Stimulated activated naive B cell treated with anti-CD40 and anti-IgM and Interleukin-4, amounts not matched to agents 10 μg/mL and 1 μg/mL and 100 μg/mL, for 72 hours (primary cell): Measurements from ENCODE around the gene C3orf38.
A peak's percentile ranks its signal among the peaks of the same experiment; 100 is the strongest.
"Not testable (repeated sequence)": the region's sequence is repeated elsewhere in the genome, so short reads cannot be mapped to it uniquely, and the experiment has no call there.

Source experiments
- ATAC-seq, 2 donors: fragments of 150-1000 bp; cut with Tn5 transposase; replicated peaks; 2 replicates each; pipeline ENCODE4 v1.10.0; 2021; ENCODE audit warnings: moderate library complexity in 1 of 2
- DNase-seq: peaks from one replicate; pipeline ENCODE4 v3.0.0; 2021
- H3K27ac Mint-ChIP-seq: one replicate; pipeline ENCODE4 v1.8.0; 2022; ENCODE audit warnings: mild to moderate bottlenecking, mixed read lengths
- H3K27me3 Mint-ChIP-seq, 2 donors: one replicate each; pipeline ENCODE4 v1.8.0; 2022; ENCODE audit warnings: mixed read lengths in 2 of 2
- H3K36me3 Mint-ChIP-seq, 2 donors: one replicate each; pipeline ENCODE4 v1.8.0; 2022; ENCODE audit warnings: mixed read lengths in 2 of 2, mild to moderate bottlenecking in 1 of 2
- H3K4me1 Mint-ChIP-seq, 2 donors: one replicate each; pipeline ENCODE4 v1.8.0; 2022; ENCODE audit warnings: mixed read lengths in 2 of 2, mild to moderate bottlenecking in 1 of 2
- H3K4me3 Mint-ChIP-seq, 2 donors: one replicate each; pipeline ENCODE4 v1.8.0; 2022; ENCODE audit warnings: mild to moderate bottlenecking in 2 of 2, mixed read lengths in 2 of 2, moderate library complexity in 1 of 2
- H3K9me3 Mint-ChIP-seq, 2 donors: one replicate each; pipeline ENCODE4 v1.8.0; 2022; ENCODE audit warnings: mixed read lengths in 2 of 2, mild to moderate bottlenecking in 1 of 2

C3orf38 gene

DNA sequence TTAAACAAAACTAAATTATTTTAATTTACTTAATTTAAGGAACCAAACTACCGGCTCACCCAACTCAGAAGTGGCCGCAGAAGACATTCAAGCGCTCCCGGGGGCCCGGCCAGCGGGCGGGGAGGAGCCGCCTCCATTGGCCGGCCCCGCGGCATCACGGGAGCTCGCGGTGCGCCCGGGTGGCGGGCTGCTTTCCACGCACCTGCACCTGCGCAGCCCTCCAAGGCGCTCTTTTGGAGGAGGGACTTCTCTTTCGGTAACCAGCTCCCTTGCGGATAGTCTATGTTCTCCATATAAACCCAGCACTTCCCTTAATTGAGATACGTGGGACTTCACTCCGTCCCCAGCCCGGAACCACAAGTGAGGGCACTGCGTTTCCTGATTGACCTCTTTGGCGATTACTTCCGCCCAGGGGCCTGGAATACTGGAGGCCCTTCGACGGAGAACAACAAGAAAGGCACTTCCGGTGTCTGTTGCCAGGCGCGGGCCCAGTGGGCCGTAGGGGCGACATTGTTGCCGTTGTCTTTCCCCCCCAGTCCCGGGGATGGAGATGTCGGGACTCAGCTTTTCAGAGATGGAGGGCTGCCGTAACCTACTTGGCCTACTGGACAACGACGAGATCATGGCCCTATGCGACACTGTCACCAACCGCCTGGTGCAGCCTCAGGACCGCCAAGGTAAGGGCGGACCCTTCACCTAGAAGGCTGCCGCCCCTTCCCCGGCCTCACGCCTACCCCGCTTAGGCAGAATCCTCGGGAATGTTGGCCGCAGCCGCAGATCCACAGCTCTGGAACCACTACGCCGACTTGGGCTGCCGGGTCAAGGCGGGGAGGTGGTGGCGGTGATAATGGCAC, at the start of gene C3orf38:
C3orf38 (plus strand) TSS at position 451 of the 854 bp plus-strand sequence; CDS start at position 545, 94 bp downstream.
- Mint-ChIP-seq H3K27ac (peak within 1 kb of the TSS; percentile 99), H3K9me3 (no peaks in the 10 kb centered on the region), H3K4me3 (peak within 1 kb of the TSS; percentile 95 to 98), H3K27me3 (no peaks in the 10 kb centered on the region), H3K4me1 (peaks cover 26 to 42% of the 10 kb centered on the region in 2 donors), H3K36me3 (peaks cover 7 to 17% of the 10 kb centered on the region in 2 donors)
- DNase-seq (peak; percentile 84), ATAC-seq (peak; percentile 83 to 87)

DNA sequence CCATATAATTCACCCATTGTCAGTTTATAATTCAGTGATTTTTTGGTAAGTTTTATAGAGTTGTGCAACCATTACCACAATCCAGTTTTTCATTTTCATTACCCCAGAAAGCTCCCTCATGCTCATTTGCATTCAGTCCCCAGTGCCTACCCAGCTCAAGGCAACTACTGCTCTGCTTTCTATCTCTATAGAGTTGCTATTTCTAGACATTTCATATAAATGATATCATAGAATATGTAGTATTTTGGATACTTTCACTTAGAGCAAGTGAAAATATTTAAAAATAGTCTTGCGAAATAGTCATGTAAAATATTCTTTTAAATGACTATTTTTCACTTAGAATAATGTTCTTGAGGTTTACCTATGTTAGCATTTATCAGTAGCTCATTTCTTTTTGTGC, 48.6 kb upstream of the C3orf38 start:
- Mint-ChIP-seq H3K27me3 (no peaks in the 10 kb centered on the region), H3K4me3 (no peak overlapping the region), H3K9me3 (peaks cover 0 to 14% of the 10 kb centered on the region in 2 donors), H3K4me1 (peaks cover 7 to 27% of the 10 kb centered on the region in 2 donors), H3K36me3 (peaks cover 34 to 43% of the 10 kb centered on the region in 2 donors), H3K27ac (no peak overlapping the region)
- ATAC-seq (no peak), DNase-seq (no peak)

- Mint-ChIP-seq H3K4me3 (no peak overlapping the region), H3K27ac (no peak overlapping the region), H3K27me3 (no peaks in the 10 kb centered on the region), H3K4me1 (peaks cover 7 to 13% of the 10 kb centered on the region in 2 donors), H3K9me3 (peaks cover 0 to 6% of the 10 kb centered on the region in 2 donors), H3K36me3 (peaks cover 15 to 23% of the 10 kb centered on the region in 2 donors)
- ATAC-seq (no peak), DNase-seq (no peak)
Measured at GRCh38 chr3:88105325-88105724, 44.4 kb upstream of the C3orf38 start.

GRCh38 chr3:88112289-88112688, 37.5 kb upstream of the C3orf38 start:
- H3K4me1 Mint-ChIP-seq = peaks cover 3 to 5% of the 10 kb centered on the region in 2 donors
- H3K36me3 Mint-ChIP-seq = peaks cover 5 to 21% of the 10 kb centered on the region in 2 donors
- no peak overlapping the region for H3K4me3 Mint-ChIP-seq
- ATAC-seq (peak in 1 of 2 donors; percentile 45), DNase-seq (no peak)
- H3K9me3 Mint-ChIP-seq = no peaks in the 10 kb centered on the region
- H3K27ac Mint-ChIP-seq = no peak overlapping the region
- no peaks in the 10 kb centered on the region for H3K27me3 Mint-ChIP-seq

GRCh38 chr3:88113311-88114162, 36.2 kb upstream of the C3orf38 start:
- H3K36me3 Mint-ChIP-seq = peaks cover 5 to 26% of the 10 kb centered on the region in 2 donors
- H3K9me3 Mint-ChIP-seq = no peaks in the 10 kb centered on the region

GRCh38 chr3:88114878-88115549, 34.7 kb upstream of the C3orf38 start:
- DNase-seq (no peak), ATAC-seq (no peak)
- no peak overlapping the region for H3K27ac Mint-ChIP-seq
- H3K27me3 Mint-ChIP-seq = no peaks in the 10 kb centered on the region
- H3K4me3 Mint-ChIP-seq = no peak overlapping the region
- H3K36me3 Mint-ChIP-seq = peaks cover 5 to 26% of the 10 kb centered on the region in 2 donors
- peaks cover 5 to 10% of the 10 kb centered on the region in 2 donors for H3K4me1 Mint-ChIP-seq
- H3K9me3 Mint-ChIP-seq = no peaks in the 10 kb centered on the region

More at GRCh38 chr3:88113311-88114162, 36.2 kb upstream of the C3orf38 start:
- Mint-ChIP-seq H3K4me3 (no peak overlapping the region), H3K27ac (no peak overlapping the region), H3K27me3 (no peaks in the 10 kb centered on the region), H3K4me1 (peaks cover 5 to 10% of the 10 kb centered on the region in 2 donors)
- ATAC-seq (peak; percentile 87 to 91), DNase-seq (peak; percentile 24)

DNA sequence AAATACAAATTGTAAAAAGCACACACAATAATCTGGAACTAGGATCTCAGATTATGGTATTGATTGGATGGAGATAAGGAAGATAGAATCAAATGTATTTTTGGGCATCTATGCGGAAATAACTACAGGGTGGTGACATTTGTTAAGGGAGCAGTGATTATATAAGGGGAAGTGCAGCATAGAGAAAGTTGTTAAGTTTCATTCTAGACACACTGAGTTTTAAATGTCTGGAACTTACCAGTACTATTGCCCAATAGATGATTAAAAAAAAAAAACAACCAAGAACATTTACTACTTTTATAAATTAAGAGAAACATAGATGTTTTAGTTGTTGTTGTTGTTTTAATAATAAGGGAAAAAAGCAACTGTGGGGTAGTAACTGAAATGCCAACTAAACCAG, 32.1 kb upstream of the C3orf38 start:
- no peaks in the 10 kb centered on the region for H3K9me3 Mint-ChIP-seq
- DNase-seq = no peak
- ATAC-seq = no peak
- H3K27ac Mint-ChIP-seq = no peak overlapping the region
- H3K4me1 Mint-ChIP-seq = peaks cover 4 to 10% of the 10 kb centered on the region in 2 donors
- H3K36me3 Mint-ChIP-seq = peaks cover 11 to 37% of the 10 kb centered on the region in 2 donors
- H3K4me3 Mint-ChIP-seq = no peak overlapping the region
- no peaks in the 10 kb centered on the region for H3K27me3 Mint-ChIP-seq

DNA sequence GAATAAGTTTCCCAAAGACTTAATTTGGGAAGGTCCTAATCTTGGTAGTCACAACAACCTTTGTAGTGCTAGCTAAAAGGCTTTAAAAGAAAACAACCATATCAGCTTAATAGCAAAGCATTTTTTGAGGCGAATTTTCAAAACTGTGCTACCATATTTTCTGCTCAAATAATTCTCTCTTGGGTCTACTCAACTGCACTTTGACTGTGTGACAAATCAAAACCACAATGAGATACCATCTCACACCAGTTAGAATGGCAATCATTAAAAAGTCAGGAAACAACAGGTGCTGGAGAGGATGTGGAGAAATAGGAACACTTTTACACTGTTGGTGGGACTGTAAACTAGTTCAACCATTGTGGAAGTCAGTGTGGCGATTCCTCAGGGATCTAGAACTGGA, 31.2 kb upstream of the C3orf38 start:
- H3K4me3 Mint-ChIP-seq, H3K9me3 Mint-ChIP-seq, ATAC-seq, H3K27me3 Mint-ChIP-seq, H3K27ac Mint-ChIP-seq, H3K4me1 Mint-ChIP-seq, DNase-seq: not testable (repeated sequence)
- peaks cover 11 to 37% of the 10 kb centered on the region in 2 donors for H3K36me3 Mint-ChIP-seq

- DNase-seq (no peak), ATAC-seq (no peak)
- Mint-ChIP-seq H3K27ac (no peak overlapping the region), H3K27me3 (no peaks in the 10 kb centered on the region), H3K4me3 (no peak overlapping the region), H3K4me1 (peaks cover 2 to 7% of the 10 kb centered on the region in 2 donors), H3K9me3 (no peaks in the 10 kb centered on the region), H3K36me3 (peaks cover 14 to 16% of the 10 kb centered on the region in 2 donors)
Measured at GRCh38 chr3:88123526-88123925, 26.2 kb upstream of the C3orf38 start.

DNA sequence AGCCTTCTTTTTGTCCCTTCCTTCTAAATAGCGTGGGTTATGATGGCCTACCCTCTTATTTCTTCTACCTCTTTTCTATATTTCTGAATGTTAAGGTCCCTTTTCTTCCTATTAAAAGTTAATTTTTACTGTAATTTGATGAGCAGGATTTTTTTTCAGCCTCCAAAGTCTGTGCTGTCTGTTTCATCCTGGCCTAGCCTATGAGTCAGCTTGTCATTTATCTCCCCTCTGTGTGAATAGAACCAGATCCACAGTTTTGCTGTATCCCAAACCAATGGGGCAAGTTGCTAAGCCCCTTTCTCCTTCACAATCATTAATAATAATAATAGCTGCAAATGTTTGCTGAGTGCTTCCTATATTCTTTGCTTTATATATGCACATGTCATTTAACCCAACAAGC, 18.1 kb upstream of the C3orf38 start:
- H3K36me3 Mint-ChIP-seq = peaks cover 14 to 25% of the 10 kb centered on the region in 2 donors

DNA sequence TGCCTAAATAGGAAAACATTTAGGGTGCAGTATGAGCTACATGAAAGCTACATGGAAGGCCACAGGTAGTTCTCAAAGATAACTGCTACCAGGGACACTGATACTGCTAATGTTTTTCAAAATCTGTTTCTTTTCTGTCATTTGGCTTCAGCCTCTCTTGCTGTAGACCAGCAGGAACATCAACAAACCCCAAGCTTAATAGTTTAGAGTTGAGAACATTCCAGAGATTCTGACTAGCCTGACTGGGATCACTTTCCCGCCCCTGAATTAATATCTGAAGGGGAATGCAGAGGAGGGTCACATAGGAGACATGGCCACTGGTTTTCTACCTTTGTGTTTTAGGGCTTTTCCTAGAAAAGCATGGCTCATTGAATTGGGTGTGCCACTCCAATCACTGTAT, 16.9 kb upstream of the C3orf38 start:
- Mint-ChIP-seq H3K27me3 (no peaks in the 10 kb centered on the region), H3K4me1 (peaks cover 0 to 5% of the 10 kb centered on the region in 2 donors), H3K27ac (no peak overlapping the region), H3K4me3 (no peak overlapping the region), H3K36me3 (peaks cover 10 to 23% of the 10 kb centered on the region in 2 donors), H3K9me3 (no peaks in the 10 kb centered on the region)
- ATAC-seq (no peak), DNase-seq (no peak)

More for the DNA sequence above, 18.1 kb upstream of the C3orf38 start:
- Mint-ChIP-seq H3K9me3 (no peaks in the 10 kb centered on the region), H3K27ac (no peak overlapping the region), H3K27me3 (no peaks in the 10 kb centered on the region), H3K4me1 (peaks cover 0 to 11% of the 10 kb centered on the region in 2 donors), H3K4me3 (no peak overlapping the region)
- DNase-seq (no peak), ATAC-seq (no peak)

GRCh38 chr3:88133711-88134263, 16.0 kb upstream of the C3orf38 start:
- H3K27ac Mint-ChIP-seq = no peak overlapping the region
- H3K27me3 Mint-ChIP-seq = no peaks in the 10 kb centered on the region
- H3K4me1 Mint-ChIP-seq = peaks cover 0 to 5% of the 10 kb centered on the region in 2 donors
- H3K4me3 Mint-ChIP-seq = no peak overlapping the region
- no peaks in the 10 kb centered on the region for H3K9me3 Mint-ChIP-seq
- ATAC-seq (no peak), DNase-seq (no peak)
- peaks cover 10 to 23% of the 10 kb centered on the region in 2 donors for H3K36me3 Mint-ChIP-seq

- Mint-ChIP-seq H3K4me1 (peaks cover 3 to 11% of the 10 kb centered on the region in 2 donors), H3K9me3 (no peaks in the 10 kb centered on the region), H3K27ac (no peak overlapping the region), H3K27me3 (no peaks in the 10 kb centered on the region), H3K4me3 (no peak overlapping the region), H3K36me3 (peaks cover 18 to 38% of the 10 kb centered on the region in 2 donors)
- DNase-seq (no peak), ATAC-seq (no peak)
Measured at GRCh38 chr3:88137836-88138235, 11.9 kb upstream of the C3orf38 start.
